IMR-90 (cell line): ENCODE data around the gene ROCK1. TPM values are rescaled to one million over a fixed set of nuclear protein-coding genes. Genes with fewer than 3 reads are reported as not detected.

Experiments used
- ATAC-seq: fragments of 200-7000 bp; cut with Tn5 transposase; 2 replicates; pipeline ENCODE4 v1.9.1; 2020; ENCODE audit warnings: low read depth, mild to moderate bottlenecking, moderate library complexity
- BruUV-seq: library from RNA; stranded (reverse); fragments of 400-500 nt; replicated peaks from 2 replicates; lab custom pipeline; 2021; lab: Mats Ljungman, UMichigan
- CTCF ChIA-PET: fragments of 300-600 bp; formaldehyde crosslinking; extraction: SDS; loops from one replicate; lab custom pipeline; 2021; ENCODE audit warnings: antibody characterized with exemption; lab: Yijun Ruan, JAX
- POLR2A ChIA-PET: fragments of 300-600 bp; sonication (Branson Sonifier 250); formaldehyde crosslinking; loops from one replicate; lab custom pipeline; 2022; ENCODE audit warnings: antibody characterized with exemption; ENCODE audit not compliant: unreplicated experiment; lab: Charles Lee
- DNase-seq: peaks from one replicate; pipeline ENCODE4 v3.0.0; 2013
- H2AFZ ChIP-seq: replicated peaks from 2 replicates; pipeline ENCODE3; 2013; ENCODE audit warnings: low read length, mild to moderate bottlenecking; ENCODE audit not compliant: poor library complexity
- H2AK5ac ChIP-seq: 2 replicates; pipeline ENCODE4 v1.6.1; 2013; ENCODE audit warnings: low read depth, low read length, inconsistent platforms
- H2AK9ac ChIP-seq: replicated peaks from 2 replicates; pipeline ENCODE3; 2013; ENCODE audit warnings: mild to moderate bottlenecking, low read depth, low read length, moderate library complexity; ENCODE audit not compliant: poor library complexity
- H2BK120ac ChIP-seq: 2 replicates; pipeline ENCODE4 v1.6.1; 2013; ENCODE audit warnings: low read depth, low read length, inconsistent platforms
- H2BK15ac ChIP-seq: 3 replicates; pipeline ENCODE4 v1.6.1; 2013; ENCODE audit warnings: low read depth, low read length, inconsistent platforms
- H2BK20ac ChIP-seq: 2 replicates; pipeline ENCODE4 v1.6.1; 2013; ENCODE audit warnings: low read depth, mild to moderate bottlenecking, inconsistent platforms, low read length, moderate library complexity
- H2BK5ac ChIP-seq: 2 replicates; pipeline ENCODE4 v1.6.1; 2013; ENCODE audit warnings: mild to moderate bottlenecking, low read depth, low read length, inconsistent platforms; ENCODE audit not compliant: poor library complexity, severe bottlenecking
- H3K14ac ChIP-seq: replicated peaks from 2 replicates; pipeline ENCODE4 v1.6.1; 2013; ENCODE audit warnings: low read depth, low read length, inconsistent platforms
- H3K18ac ChIP-seq: 2 replicates; pipeline ENCODE4 v1.6.1; 2013; ENCODE audit warnings: low read depth, low read length, control low read depth
- H3K23ac ChIP-seq: 2 replicates; pipeline ENCODE4 v1.6.1; 2013; ENCODE audit warnings: low read depth, low read length, inconsistent platforms
- H3K27ac ChIP-seq: 2 replicates; pipeline ENCODE4 v1.5.1; 2013; ENCODE audit warnings: mild to moderate bottlenecking, control low read depth, low read length; ENCODE audit not compliant: insufficient read depth
- H3K27me3 ChIP-seq: 2 replicates; pipeline ENCODE4 v1.6.1; 2013; ENCODE audit warnings: low read length; ENCODE audit not compliant: control insufficient read depth, insufficient read depth
- H3K36me3 ChIP-seq: 2 replicates; pipeline ENCODE4 v1.6.1; 2013; ENCODE audit warnings: low read length, mixed read lengths; ENCODE audit not compliant: control insufficient read depth, insufficient read depth
- H3K4ac ChIP-seq: 2 replicates; pipeline ENCODE4 v1.6.1; 2013; ENCODE audit warnings: low read depth, low read length, inconsistent platforms
- H3K4me1 ChIP-seq: 2 replicates; pipeline ENCODE4 v1.6.1; 2013; ENCODE audit warnings: low read length, mixed read lengths; ENCODE audit not compliant: control insufficient read depth, insufficient read depth
- H3K4me2 ChIP-seq: 2 replicates; pipeline ENCODE4 v1.6.1; 2013; ENCODE audit warnings: low read depth, mild to moderate bottlenecking, control low read depth, low read length, moderate library complexity
- H3K4me3 ChIP-seq: 2 replicates; pipeline ENCODE4 v1.5.1; 2013; ENCODE audit warnings: low read depth, mild to moderate bottlenecking, control low read depth, low read length, moderate library complexity; ENCODE audit not compliant: insufficient read depth
- H3K56ac ChIP-seq: 2 replicates; pipeline ENCODE4 v1.6.1; 2013; ENCODE audit warnings: low read length, inconsistent platforms; ENCODE audit not compliant: insufficient read depth; ENCODE audit errors: extremely low read depth
- H3K79me1 ChIP-seq, 2 experiments: 2 replicates each; pipeline ENCODE4 v1.6.1; 2013; ENCODE audit warnings: low read length in 2 of 2, inconsistent platforms in 1 of 2, low read depth in 1 of 2
- H3K9ac ChIP-seq: 2 replicates; pipeline ENCODE4 v1.6.1; 2013; ENCODE audit warnings: low read depth, low read length, control low read depth
- H3K9me1 ChIP-seq: 2 replicates; pipeline ENCODE4 v1.6.1; 2013; ENCODE audit warnings: low read length, inconsistent platforms; ENCODE audit not compliant: insufficient read depth
- H3K9me3 ChIP-seq: 2 replicates; pipeline ENCODE4 v1.6.1; 2013; ENCODE audit warnings: low read length; ENCODE audit not compliant: control insufficient read depth, insufficient read depth
- H4K20me1 ChIP-seq: 2 replicates; pipeline ENCODE4 v1.6.1; 2013; ENCODE audit warnings: low read length, inconsistent platforms; ENCODE audit not compliant: insufficient read depth
- H4K5ac ChIP-seq: 2 replicates; pipeline ENCODE4 v1.6.1; 2013; ENCODE audit warnings: mild to moderate bottlenecking, low read depth, low read length, control low read depth
- H4K8ac ChIP-seq, 2 experiments: 2 replicates each; pipeline ENCODE4 v1.6.1; 2013; ENCODE audit warnings: low read depth in 2 of 2, low read length in 2 of 2, control low read depth in 1 of 2, inconsistent platforms in 1 of 2
- H4K91ac ChIP-seq: 2 replicates; pipeline ENCODE4 v1.6.1; 2013; ENCODE audit warnings: low read depth, low read length, inconsistent platforms; ENCODE audit not compliant: insufficient read depth
- BHLHE40 ChIP-seq: fragments of 150-350 bp; IDR thresholded peaks from 2 replicates; pipeline ENCODE4 v1.6.1; 2016; ENCODE audit warnings: mild to moderate bottlenecking, low read depth, low read length
- CEBPB ChIP-seq: IDR thresholded peaks from 2 replicates; pipeline ENCODE4 v1.6.1; 2012; ENCODE audit warnings: low read depth, low read length, improper control_type of control experiment
- CHD1 ChIP-seq: IDR thresholded peaks from 2 replicates; pipeline ENCODE4 v1.6.1; 2012; ENCODE audit warnings: low read depth, low read length, improper control_type of control experiment
- CTCF ChIP-seq: conservative IDR thresholded peaks from 2 replicates; pipeline ENCODE4 v1.5.1; 2012; ENCODE audit warnings: mild to moderate bottlenecking, low read depth, low read length, improper control_type of control experiment
- ELK1 ChIP-seq: fragments of 150-350 bp; IDR thresholded peaks from 2 replicates; pipeline ENCODE4 v1.6.1; 2016; ENCODE audit warnings: low read depth, mild to moderate bottlenecking, low read length, moderate library complexity, borderline replicate concordance
- FOS ChIP-seq: fragments of 150-350 bp; IDR thresholded peaks from 2 replicates; pipeline ENCODE4 v1.6.1; 2016; ENCODE audit warnings: low read depth, low read length
- MAFK ChIP-seq: IDR thresholded peaks from 2 replicates; pipeline ENCODE4 v1.6.1; 2012; ENCODE audit warnings: low read depth, low read length, improper control_type of control experiment
- MAZ ChIP-seq: IDR thresholded peaks from 2 replicates; pipeline ENCODE4 v1.6.1; 2012; ENCODE audit warnings: low read depth, mild to moderate bottlenecking, low read length, improper control_type of control experiment, moderate library complexity, borderline replicate concordance
- MXI1 ChIP-seq: IDR thresholded peaks from 2 replicates; pipeline ENCODE4 v1.6.1; 2012; ENCODE audit warnings: low read depth, mild to moderate bottlenecking, low read length, moderate library complexity, borderline replicate concordance
- NFE2L2 ChIP-seq: fragments of 150-350 bp; IDR thresholded peaks from 2 replicates; pipeline ENCODE4 v1.6.1; 2016; ENCODE audit warnings: low read depth, mild to moderate bottlenecking, low read length
- POLR2A ChIP-seq: IDR thresholded peaks from 2 replicates; pipeline ENCODE4 v1.6.1; 2012; ENCODE audit warnings: mild to moderate bottlenecking, low read depth, low read length
- RAD21 ChIP-seq: IDR thresholded peaks from 2 replicates; pipeline ENCODE4 v1.6.1; 2012; ENCODE audit warnings: low read length, improper control_type of control experiment
- RCOR1 ChIP-seq: IDR thresholded peaks from 2 replicates; pipeline ENCODE4 v1.6.1; 2012; ENCODE audit warnings: mild to moderate bottlenecking, low read length, improper control_type of control experiment; ENCODE audit not compliant: insufficient replicate concordance
- RFX5 ChIP-seq: IDR thresholded peaks from 2 replicates; pipeline ENCODE4 v1.8.0; 2012; ENCODE audit warnings: low read depth, mild to moderate bottlenecking, low read length, moderate library complexity
- SMC3 ChIP-seq: fragments of 150-350 bp; IDR thresholded peaks from 2 replicates; pipeline ENCODE4 v1.6.1; 2016; ENCODE audit warnings: low read depth, mild to moderate bottlenecking, antibody characterized with exemption, low read length, moderate library complexity
- USF2 ChIP-seq: fragments of 150-350 bp; IDR thresholded peaks from 2 replicates; pipeline ENCODE4 v1.6.1; 2017; ENCODE audit warnings: mild to moderate bottlenecking, antibody characterized with exemption, low read length, low read depth
- WGBS, 2 experiments: methylation state at CpG; one replicate each; pipeline versions ENCODE4 v1.1.5 to v1.1.7; 2013; ENCODE audit warnings: missing lambda C conversion rate in 2 of 2; ENCODE audit not compliant: insufficient read length in 1 of 2; ENCODE audit errors: extremely low coverage in 2 of 2; 5-methylcytosine and 5-hydroxymethylcytosine counted together
- dilution Hi-C: fragments of 300-500 bp; cut with HindIII; formaldehyde crosslinking; loops from one replicate; pipeline ENCODE4 v1.14.3; 2018; ENCODE audit warnings: low sequenced_read_pairs; ENCODE audit not compliant: unreplicated experiment
- in situ Hi-C: fragments of 300-500 bp; cut with MboI; formaldehyde crosslinking; loops from 3 replicates; pipeline ENCODE4 v1.14.3; 2019; ENCODE audit warnings: low sequenced_read_pairs, inconsistent platforms, mixed read lengths
- intact Hi-C: fragments of 100-400 bp; cut with micrococcal nuclease; formaldehyde crosslinking; loops from 2 replicates; pipeline ENCODE4 v1.10.0; 2022
- polyA plus RNA-seq, 3 experiments: library from polyadenylated mRNA; depleted of rRNA; stranded (reverse); fragments of >200 nt; gene quantifications; 2 replicates each; pipeline ENCODE4 v1.2.3, GENCODE V29; 2012; ENCODE audit warnings: low replicate concordance in 1 of 3
- total RNA-seq: library from RNA; depleted of rRNA; stranded (reverse); fragments of >200 nt; gene quantifications from 2 replicates; pipeline ENCODE4 v1.2.3, GENCODE V29; 2012

Gene ROCK1
- total and polyA plus RNA-seq, 2 of the 4 experiments (the other 2 are of a cell fraction): 9.9 to 17.0 TPM

GRCh38 chr18:20960735-20961134, 150.9 kb downstream of the ROCK1 start:
- dilution Hi-C loops: no loop called here
- Histone ChIP-seq H2BK15ac (no peak overlapping the region), H3K9me3 (no peaks in the 10 kb centered on the region), H4K91ac (no peak overlapping the region), H3K9me1 (no peaks in the 10 kb centered on the region), H3K4me3 (no peak overlapping the region), H3K4ac (no peak overlapping the region), H3K4me1 (no peaks in the 10 kb centered on the region), H3K56ac (no peak overlapping the region), H3K4me2 (no peak overlapping the region), H2BK120ac (no peak overlapping the region), H3K14ac (no peak overlapping the region), H3K27me3 (no peaks in the 10 kb centered on the region), H4K20me1 (no peaks in the 10 kb centered on the region; the same call in 1 of the 2 replicates), H2BK20ac (no peak overlapping the region), H4K5ac (no peak overlapping the region), H3K9ac (no peak overlapping the region), H2BK5ac (no peak overlapping the region), H4K8ac (no peak overlapping the region), H2AK9ac (no peak overlapping the region), H3K27ac (no peak overlapping the region), H2AK5ac (no peak overlapping the region), H3K23ac (no peak overlapping the region), H3K36me3 (peaks cover 1% of the 10 kb centered on the region; the same call in 1 of the 2 replicates), H2AFZ (no peak overlapping the region), H3K18ac (no peak overlapping the region), H3K79me1 (peaks cover 5% of the 10 kb centered on the region in 2 experiments; a peak in 2 of 4 replicates)
- WGBS, 2 experiments: no CpG with 5 or more reads among the region's 1 CpG
- TF ChIP-seq MXI1: no peak
- TF ChIP-seq SMC3: no peak
- no peak for TF ChIP-seq BHLHE40
- no peak for TF ChIP-seq ELK1
- no peak for TF ChIP-seq CEBPB
- TF ChIP-seq POLR2A: no peak
- no peak for TF ChIP-seq MAFK
- no peak for TF ChIP-seq MAZ
- TF ChIP-seq CTCF: no peak
- TF ChIP-seq RAD21: no peak
- TF ChIP-seq USF2: no peak
- TF ChIP-seq NFE2L2: no peak
- TF ChIP-seq FOS: no peak
- TF ChIP-seq RFX5: no peak
- no peak for TF ChIP-seq CHD1
- TF ChIP-seq RCOR1: no peak
- no TSS peak for BruUV-seq
- no peak for ATAC-seq
- ChIA-PET CTCF (no interaction called here), POLR2A (no interaction called here)
- intact Hi-C loops: loop anchor here (5.0 kb wide), 2 partner anchors 92 to 207 kb away; no protein-coding TSS in a partner anchor
- in situ Hi-C loops: no loop called here
- no peak for DNase-seq
